ENCODE data around the gene ETV1.

Gene ETV1

DNA sequence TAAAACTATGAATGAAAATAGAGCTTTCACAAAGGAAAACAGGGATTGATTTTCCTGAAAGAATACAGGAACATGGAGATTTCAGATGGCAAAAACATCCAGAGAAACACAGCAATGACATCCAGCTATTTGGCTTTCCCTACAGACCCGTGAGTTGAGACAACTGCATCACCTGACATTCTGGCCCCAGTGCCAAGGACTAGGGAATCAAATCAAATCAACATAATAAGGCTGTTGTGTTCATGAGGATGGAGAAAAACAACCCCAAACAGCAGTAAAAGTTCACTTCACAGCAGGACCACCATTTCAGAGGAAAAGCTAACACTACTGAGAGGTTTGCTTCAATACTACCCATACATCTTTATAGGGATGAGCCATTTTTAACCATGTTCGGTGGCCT is 25.5 kb downstream of the ETV1 start:
- Histone ChIP-seq H3K4me1 (ENCODE audit: insufficient read depth, low read length, poor library complexity, severe bottlenecking) (no peaks in the 10 kb centered on the region), H3K36me3 (ENCODE audit: insufficient read depth, low read length) (no peaks in the 10 kb centered on the region), H3K9ac (ENCODE audit: low read depth, low read length, poor library complexity, severe bottlenecking) (no peak overlapping the region), H4K20me1 (ENCODE audit: insufficient read depth, low read length, poor library complexity, severe bottlenecking) (no peaks in the 10 kb centered on the region), H3K4me3 (ENCODE audit: low read length, poor library complexity, severe bottlenecking) (no peak overlapping the region), H3K79me2 (ENCODE audit: insufficient read depth, low read length) (no peaks in the 10 kb centered on the region), H3K4me2 (ENCODE audit: low read depth, low read length, poor library complexity, severe bottlenecking) (no peak overlapping the region), H3K9me2 (replicated peaks; ENCODE audit: low read depth, low read length) (no peaks in the 10 kb centered on the region), H3K27me3 (ENCODE audit: insufficient read depth, low read length, poor library complexity, severe bottlenecking) (no peaks in the 10 kb centered on the region), H2AFZ (ENCODE audit: low read length) (no peak overlapping the region), H3K9me3 (ENCODE audit: insufficient read depth, low read depth, low read length) (no peaks in the 10 kb centered on the region), H3F3A (ENCODE audit: low read depth) (no peaks in the 10 kb centered on the region)
- TF ChIP-seq, protein P1, sequence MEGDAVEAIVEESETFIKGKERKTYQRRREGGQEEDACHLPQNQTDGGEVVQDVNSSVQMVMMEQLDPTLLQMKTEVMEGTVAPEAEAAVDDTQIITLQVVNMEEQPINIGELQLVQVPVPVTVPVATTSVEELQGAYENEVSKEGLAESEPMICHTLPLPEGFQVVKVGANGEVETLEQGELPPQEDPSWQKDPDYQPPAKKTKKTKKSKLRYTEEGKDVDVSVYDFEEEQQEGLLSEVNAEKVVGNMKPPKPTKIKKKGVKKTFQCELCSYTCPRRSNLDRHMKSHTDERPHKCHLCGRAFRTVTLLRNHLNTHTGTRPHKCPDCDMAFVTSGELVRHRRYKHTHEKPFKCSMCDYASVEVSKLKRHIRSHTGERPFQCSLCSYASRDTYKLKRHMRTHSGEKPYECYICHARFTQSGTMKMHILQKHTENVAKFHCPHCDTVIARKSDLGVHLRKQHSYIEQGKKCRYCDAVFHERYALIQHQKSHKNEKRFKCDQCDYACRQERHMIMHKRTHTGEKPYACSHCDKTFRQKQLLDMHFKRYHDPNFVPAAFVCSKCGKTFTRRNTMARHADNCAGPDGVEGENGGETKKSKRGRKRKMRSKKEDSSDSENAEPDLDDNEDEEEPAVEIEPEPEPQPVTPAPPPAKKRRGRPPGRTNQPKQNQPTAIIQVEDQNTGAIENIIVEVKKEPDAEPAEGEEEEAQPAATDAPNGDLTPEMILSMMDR (conservative IDR thresholded peaks at IDR 0.05; ENCODE audit: low read length), result no peak
- TF ChIP-seq EZH2phosphoT487 (IDR thresholded peaks at IDR 0.05; ENCODE audit: borderline replicate concordance), result no peak

DNA sequence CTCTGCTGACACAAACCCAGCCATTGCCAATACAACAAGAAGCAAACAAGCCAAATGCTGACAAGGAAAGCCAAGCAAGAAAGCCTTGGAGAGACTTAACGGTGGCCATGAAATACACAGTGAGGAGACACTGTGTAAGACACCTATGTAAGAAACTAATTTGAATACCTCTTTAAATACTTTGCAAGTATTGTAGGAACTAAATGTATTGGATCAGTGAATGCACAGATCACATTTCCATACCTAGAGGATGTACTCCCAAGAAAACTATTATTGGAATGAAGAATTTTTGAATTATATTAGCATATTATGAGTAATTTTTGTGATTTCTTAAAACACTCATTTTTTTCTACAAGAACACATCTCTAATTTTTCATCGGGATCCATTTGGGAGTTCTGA is 34.0 kb downstream of the ETV1 start:
- Histone ChIP-seq H3K4me3 (ENCODE audit: low read length, poor library complexity, severe bottlenecking) (no peak overlapping the region), H3K27me3 (ENCODE audit: insufficient read depth, low read length, poor library complexity, severe bottlenecking) (no peaks in the 10 kb centered on the region), H3K79me2 (ENCODE audit: insufficient read depth, low read length) (no peaks in the 10 kb centered on the region), H4K20me1 (ENCODE audit: insufficient read depth, low read length, poor library complexity, severe bottlenecking) (no peaks in the 10 kb centered on the region), H3K9me3 (ENCODE audit: insufficient read depth, low read depth, low read length) (no peaks in the 10 kb centered on the region), H3K36me3 (ENCODE audit: insufficient read depth, low read length) (no peaks in the 10 kb centered on the region), H3K9me2 (replicated peaks; ENCODE audit: low read depth, low read length) (no peaks in the 10 kb centered on the region), H3K4me1 (ENCODE audit: insufficient read depth, low read length, poor library complexity, severe bottlenecking) (no peaks in the 10 kb centered on the region), H2AFZ (ENCODE audit: low read length) (no peak overlapping the region), H3K9ac (ENCODE audit: low read depth, low read length, poor library complexity, severe bottlenecking) (no peak overlapping the region), H3K4me2 (ENCODE audit: low read depth, low read length, poor library complexity, severe bottlenecking) (no peak overlapping the region), H3F3A (ENCODE audit: low read depth) (no peaks in the 10 kb centered on the region)
- TF ChIP-seq, protein P1 (conservative IDR thresholded peaks at IDR 0.05; ENCODE audit: low read length), result no peak
- TF ChIP-seq EZH2phosphoT487 (IDR thresholded peaks at IDR 0.05; ENCODE audit: borderline replicate concordance), result no peak

DNA sequence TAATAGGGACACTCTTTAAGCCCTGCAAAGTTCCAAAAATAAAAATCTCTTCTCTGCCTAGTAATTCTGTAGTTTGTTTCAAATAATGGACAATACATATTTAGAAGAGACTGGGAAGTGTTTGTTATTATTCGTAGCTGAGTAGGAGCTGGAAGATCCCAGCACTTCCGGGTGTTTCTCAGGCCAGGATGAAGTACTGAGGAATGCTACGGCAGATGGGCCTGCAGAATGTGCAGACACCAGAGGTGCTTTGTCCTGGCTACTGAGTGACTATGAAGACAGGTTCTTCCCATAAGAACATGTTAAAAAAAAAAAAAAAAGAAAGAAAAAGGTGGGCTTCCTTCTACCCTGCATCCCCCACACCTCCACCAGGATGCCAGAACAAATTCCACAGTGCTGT is 36.1 kb downstream of the ETV1 start:
- Histone ChIP-seq H3K9me2 (replicated peaks; ENCODE audit: low read depth, low read length) (no peaks in the 10 kb centered on the region), H2AFZ (ENCODE audit: low read length) (no peak overlapping the region), H3K9me3 (ENCODE audit: insufficient read depth, low read depth, low read length) (no peaks in the 10 kb centered on the region), H3K9ac (ENCODE audit: low read depth, low read length, poor library complexity, severe bottlenecking) (no peak overlapping the region), H4K20me1 (ENCODE audit: insufficient read depth, low read length, poor library complexity, severe bottlenecking) (no peaks in the 10 kb centered on the region), H3K4me2 (ENCODE audit: low read depth, low read length, poor library complexity, severe bottlenecking) (no peak overlapping the region), H3F3A (ENCODE audit: low read depth) (no peaks in the 10 kb centered on the region), H3K4me1 (ENCODE audit: insufficient read depth, low read length, poor library complexity, severe bottlenecking) (no peaks in the 10 kb centered on the region), H3K79me2 (ENCODE audit: insufficient read depth, low read length) (no peaks in the 10 kb centered on the region), H3K36me3 (ENCODE audit: insufficient read depth, low read length) (no peaks in the 10 kb centered on the region), H3K27me3 (ENCODE audit: insufficient read depth, low read length, poor library complexity, severe bottlenecking) (no peaks in the 10 kb centered on the region), H3K4me3 (ENCODE audit: low read length, poor library complexity, severe bottlenecking) (no peak overlapping the region)
- TF ChIP-seq EZH2phosphoT487 (IDR thresholded peaks at IDR 0.05; ENCODE audit: borderline replicate concordance), result no peak
- TF ChIP-seq, protein P1 (conservative IDR thresholded peaks at IDR 0.05; ENCODE audit: low read length), result no peak
